ENCODE measurements around the gene TEK.

GRCh38 chr9:27133817-27134216 lies 24.8 kb downstream of the TEK start:
- TF ChIP-seq EZH2 (IDR thresholded peaks at IDR 0.05), result no peak
- no peak for TF ChIP-seq POLR2AphosphoS5 (IDR thresholded peaks at IDR 0.05; ENCODE audit: borderline replicate concordance, low read depth, low read length)
- TF ChIP-seq FOXP2 (optimal IDR thresholded peaks at IDR 0.05; ENCODE audit: control extremely low read depth, extremely low read length, insufficient read depth), result no peak
